GM21717 (cell line): Measurements from ENCODE around the gene BET1L.

ENCODE experiments used
- ATAC-seq: cut with Tn5 transposase; IDR thresholded peaks from one replicate; pipeline ENCODE4 v1.9.1; 2021; ENCODE audit warnings: mild to moderate bottlenecking, moderate library complexity; ENCODE audit not compliant: unreplicated experiment

Gene BET1L

GRCh38 chr11:210803-211180, 3.6 kb upstream of the BET1L start:
- no peak for ATAC-seq

GRCh38 chr11:210122-210802, 3.1 kb upstream of the BET1L start:
- ATAC-seq, result no peak

- no peak for ATAC-seq
Measured at GRCh38 chr11:209275-210121, 2.3 kb upstream of the BET1L start.

GRCh38 chr11:208917-209260, 1.7 kb upstream of the BET1L start:
- ATAC-seq, result no peak

GRCh38 chr11:208181-208916, 1.1 kb upstream of the BET1L start:
- ATAC-seq, result peak; percentile 30

- ATAC-seq, result no peak
Measured at GRCh38 chr11:207863-208180, 623 bp upstream of the BET1L start.

- ATAC-seq, result no peak
Measured at GRCh38 chr11:206526-207207, 532 bp downstream of the BET1L start.

- no peak for ATAC-seq
Measured at GRCh38 chr11:206002-206384, 1.2 kb downstream of the BET1L start.

- ATAC-seq, result no peak
Measured at GRCh38 chr11:205221-206001, 1.8 kb downstream of the BET1L start.

- no peak for ATAC-seq
Measured at GRCh38 chr11:204587-205109, 2.6 kb downstream of the BET1L start.

GRCh38 chr11:203945-204586, 3.1 kb downstream of the BET1L start:
- no peak for ATAC-seq

GRCh38 chr11:203056-203944, 3.9 kb downstream of the BET1L start:
- no peak for ATAC-seq

GRCh38 chr11:202490-202889, 4.7 kb downstream of the BET1L start:
- no peak for ATAC-seq

GRCh38 chr11:201966-202365, 5.2 kb downstream of the BET1L start:
- ATAC-seq, result no peak

- no peak for ATAC-seq
Measured at GRCh38 chr11:200224-201003, 6.8 kb downstream of the BET1L start.

- no peak for ATAC-seq
Measured at GRCh38 chr11:199782-200181, 7.4 kb downstream of the BET1L start.

GRCh38 chr11:199004-199581, 8.1 kb downstream of the BET1L start:
- ATAC-seq, result no peak
